GM19035 (cell line): ENCODE results near the gene APPBP2.
"Not testable (repeated sequence)": the region's sequence is repeated elsewhere in the genome, so short reads cannot be mapped to it uniquely, and the experiment has no call there.

Source experiments
- ATAC-seq: cut with Tn5 transposase; IDR thresholded peaks from one replicate; pipeline ENCODE4 v1.9.1; 2021; ENCODE audit not compliant: unreplicated experiment

Gene APPBP2, protein sequence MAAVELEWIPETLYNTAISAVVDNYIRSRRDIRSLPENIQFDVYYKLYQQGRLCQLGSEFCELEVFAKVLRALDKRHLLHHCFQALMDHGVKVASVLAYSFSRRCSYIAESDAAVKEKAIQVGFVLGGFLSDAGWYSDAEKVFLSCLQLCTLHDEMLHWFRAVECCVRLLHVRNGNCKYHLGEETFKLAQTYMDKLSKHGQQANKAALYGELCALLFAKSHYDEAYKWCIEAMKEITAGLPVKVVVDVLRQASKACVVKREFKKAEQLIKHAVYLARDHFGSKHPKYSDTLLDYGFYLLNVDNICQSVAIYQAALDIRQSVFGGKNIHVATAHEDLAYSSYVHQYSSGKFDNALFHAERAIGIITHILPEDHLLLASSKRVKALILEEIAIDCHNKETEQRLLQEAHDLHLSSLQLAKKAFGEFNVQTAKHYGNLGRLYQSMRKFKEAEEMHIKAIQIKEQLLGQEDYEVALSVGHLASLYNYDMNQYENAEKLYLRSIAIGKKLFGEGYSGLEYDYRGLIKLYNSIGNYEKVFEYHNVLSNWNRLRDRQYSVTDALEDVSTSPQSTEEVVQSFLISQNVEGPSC

DNA sequence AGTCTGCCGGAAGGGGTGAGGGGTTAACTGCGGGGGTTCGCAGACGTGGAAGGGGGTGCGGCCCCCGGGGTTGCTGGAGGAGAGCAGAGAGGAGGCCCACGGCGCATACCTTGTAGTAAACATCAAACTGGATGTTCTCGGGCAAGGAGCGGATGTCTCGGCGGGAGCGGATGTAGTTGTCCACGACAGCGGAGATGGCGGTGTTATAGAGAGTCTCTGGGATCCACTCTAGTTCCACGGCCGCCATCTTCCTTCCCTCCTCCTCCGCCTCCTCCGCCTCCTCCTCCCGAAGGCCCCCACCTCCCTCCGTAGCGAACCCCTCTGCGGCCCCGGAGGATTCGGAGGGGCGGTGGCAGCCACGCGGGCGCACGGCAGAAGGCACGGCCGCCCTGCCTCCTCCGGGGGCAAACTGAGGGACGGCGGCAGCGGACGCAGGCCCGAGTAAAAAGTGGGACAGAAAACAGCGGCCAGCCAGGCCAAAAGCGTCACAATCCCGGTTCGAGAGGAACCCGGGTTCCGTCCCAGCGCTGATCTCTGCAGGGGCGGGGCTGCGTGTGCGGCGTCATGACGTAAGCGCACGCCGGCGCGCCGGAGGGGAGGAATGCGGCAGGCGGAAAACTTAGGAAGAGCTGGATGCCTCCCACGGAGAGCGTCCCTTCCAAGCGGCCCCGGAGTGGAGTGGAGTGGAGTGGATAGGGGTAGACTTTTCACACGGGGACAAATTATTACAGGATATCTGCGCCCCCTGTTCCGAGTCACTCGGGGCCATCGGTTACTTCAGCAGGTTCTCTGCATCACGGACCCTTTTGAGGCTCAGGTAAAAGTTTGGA lies at the start of gene APPBP2:
TSS of gene APPBP2 (minus strand) at position 558 of the 830 bp plus-strand sequence. CDS start at position 247, 311 bp downstream.
- peak; percentile 89 for ATAC-seq

DNA sequence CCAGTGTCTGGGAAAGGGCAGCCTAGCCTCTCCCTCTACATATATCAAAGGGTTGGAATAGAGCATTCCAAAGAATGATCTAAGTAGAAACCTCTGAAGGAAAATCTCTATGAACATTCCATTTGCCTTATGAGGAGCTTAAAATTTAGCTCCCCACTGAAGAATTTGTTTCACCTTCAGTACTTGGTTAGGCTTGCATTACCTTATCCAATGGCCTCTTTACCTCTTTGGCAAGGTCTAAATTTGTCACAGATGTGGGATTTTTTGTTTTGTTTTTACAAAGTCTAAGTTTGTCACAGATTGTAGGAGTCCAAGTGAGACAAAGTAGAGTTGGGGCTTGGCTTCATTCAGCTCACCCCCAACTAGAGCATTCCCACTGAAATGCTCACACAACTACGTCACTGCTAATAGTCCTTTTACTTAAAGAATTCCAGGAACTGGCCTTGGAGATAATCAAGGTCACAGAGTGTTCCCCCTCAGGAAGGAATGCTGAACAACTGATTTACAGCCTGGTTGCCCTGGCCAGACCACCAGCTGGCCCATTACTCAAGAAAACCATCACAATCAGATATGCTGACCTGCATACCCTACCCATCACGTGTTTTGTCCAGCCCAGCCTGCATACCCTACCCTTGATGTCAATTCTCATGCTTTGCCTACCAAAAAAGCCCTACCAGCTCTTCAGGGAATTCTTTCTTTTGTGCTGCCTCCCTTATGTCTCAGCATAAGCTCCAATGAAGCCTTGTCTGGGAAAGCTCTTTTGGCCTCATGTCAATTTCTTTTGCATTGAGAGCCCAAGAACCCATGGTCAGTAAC lies 47.4 kb upstream of the APPBP2 start:
- ATAC-seq = no peak

DNA sequence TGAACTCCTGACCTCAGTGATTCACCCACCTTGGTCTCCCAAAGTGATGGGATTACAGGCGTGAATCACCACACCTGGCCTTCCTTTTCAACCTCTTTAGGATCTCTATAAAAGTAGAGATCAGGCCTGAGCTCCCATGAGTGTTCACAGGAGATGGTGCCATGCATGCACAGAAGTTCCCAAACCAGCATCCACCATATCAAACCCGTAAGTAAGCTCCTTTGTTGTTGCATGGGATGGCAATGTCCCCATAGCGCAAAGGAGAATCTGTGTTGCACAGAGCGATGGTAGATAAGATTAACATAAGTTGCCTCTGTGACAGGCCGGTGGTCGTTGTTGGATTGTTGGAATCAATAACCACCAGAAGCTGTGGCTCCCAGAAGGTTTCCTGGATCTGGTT lies 39.2 kb upstream of the APPBP2 start:
- ATAC-seq = no peak

DNA sequence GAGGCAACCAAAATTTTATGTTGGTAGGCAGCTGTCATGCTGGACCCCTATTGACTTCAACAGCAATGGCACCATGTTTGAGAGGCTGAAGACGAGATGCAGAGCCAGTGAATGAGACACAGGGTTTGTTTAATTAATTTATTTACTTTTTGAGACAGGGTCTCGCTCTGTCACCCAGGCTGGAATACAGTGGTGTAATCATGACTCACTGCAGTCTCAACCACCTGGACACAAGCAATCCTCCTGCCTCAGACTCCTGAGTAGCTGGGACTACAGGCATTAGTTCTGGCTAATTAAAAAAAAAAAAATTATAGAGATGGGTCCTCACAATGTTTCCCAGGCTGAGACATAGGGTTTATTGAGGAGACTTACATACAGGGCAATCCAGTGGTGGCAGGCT lies 37.7 kb upstream of the APPBP2 start:
- ATAC-seq = no peak

DNA sequence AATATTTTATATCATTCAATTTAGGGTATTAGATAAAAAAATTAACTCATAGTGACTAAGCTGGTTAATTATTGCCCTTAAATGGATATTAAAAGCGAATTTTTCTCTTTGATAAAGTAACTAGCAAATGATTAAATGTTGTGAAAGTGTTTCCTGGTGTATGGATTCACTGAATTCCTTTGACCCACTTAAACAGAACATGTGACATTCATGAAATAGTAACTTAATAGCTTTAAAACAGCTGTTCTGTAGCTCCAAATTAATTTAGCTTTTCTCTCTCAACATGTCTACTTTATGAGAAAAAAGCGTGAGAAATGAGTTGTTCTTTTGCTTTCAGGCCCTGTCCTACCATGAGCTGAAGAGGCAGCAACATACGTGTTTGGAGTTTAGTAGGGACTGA lies 36.4 kb upstream of the APPBP2 start:
- no peak for ATAC-seq

DNA sequence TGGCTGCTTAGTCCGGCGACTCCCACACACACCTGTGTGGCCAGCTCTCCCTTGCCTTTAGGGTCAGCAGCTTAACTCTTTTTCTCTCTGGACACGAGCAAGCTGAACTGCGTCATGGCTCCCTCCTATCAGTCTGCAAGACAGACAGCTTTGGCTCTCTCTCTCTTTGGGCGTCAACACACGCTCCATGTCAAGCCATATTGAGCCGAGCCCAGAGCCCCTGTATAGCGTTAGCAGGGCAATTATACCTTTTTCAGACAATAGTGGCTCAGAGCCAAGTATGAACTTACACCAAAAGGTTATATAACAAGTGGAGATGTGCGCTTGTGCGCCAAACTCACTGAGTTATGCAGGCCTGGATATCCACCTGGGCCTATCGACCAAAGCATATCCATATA lies 34.8 kb upstream of the APPBP2 start:
- ATAC-seq = no peak

DNA sequence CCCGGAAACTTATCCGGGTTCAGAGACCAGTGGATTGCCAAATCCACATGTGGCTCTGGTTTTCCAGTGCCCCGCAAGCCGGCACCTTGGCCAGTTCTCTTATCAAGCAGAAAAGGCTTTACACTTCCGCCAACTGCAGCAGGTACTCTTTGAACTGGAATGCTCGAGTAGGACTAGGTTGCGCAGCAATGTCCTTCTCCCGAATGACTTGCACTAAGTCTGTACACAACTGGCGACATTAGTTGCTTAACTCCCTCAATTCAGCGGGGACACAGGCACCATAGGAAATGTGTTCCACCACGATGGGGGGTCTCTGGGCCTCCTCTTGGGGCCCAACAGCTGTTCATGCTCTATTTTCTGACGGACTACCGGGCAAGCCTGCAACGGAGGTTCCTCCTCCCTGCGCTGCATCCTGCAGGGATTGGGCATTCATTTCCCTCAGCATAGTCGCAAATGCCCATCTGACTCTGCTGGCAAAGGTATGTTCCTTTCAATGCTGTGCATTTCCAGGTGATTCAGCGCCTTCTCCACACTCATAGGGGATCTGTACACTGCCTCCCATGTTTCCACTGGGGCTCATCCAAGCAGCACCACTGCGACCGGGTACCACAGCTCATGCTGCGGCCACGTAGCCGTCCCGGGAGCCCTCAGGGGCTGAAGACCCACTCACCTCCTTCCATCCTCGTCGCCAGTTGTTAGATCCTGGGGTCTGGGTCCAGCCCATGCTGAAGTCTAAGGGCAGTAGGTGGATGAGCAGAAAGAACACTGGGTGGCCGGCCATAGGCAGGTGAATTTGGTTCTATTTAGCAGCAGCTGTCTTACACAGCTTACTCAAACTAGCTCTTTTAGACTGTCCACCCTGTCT lies 34.2 kb upstream of the APPBP2 start:
- ATAC-seq = no peak

DNA sequence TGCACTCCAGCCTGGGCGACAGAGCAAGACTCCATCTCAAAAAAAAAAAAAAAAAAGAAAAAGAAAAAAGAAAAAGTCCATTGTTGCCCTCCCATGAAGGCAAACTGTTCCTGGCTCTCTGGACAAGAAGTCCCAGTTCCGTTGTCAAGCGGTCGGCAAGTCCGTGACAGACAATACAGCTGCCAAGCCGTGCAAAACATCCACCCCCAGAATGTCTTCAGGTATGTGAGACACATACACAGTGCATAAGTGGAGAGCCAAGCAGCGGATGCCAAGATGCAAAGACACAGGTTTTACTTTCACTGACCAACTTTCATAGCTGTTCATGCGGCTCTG lies 33.6 kb upstream of the APPBP2 start:
- no peak for ATAC-seq

DNA sequence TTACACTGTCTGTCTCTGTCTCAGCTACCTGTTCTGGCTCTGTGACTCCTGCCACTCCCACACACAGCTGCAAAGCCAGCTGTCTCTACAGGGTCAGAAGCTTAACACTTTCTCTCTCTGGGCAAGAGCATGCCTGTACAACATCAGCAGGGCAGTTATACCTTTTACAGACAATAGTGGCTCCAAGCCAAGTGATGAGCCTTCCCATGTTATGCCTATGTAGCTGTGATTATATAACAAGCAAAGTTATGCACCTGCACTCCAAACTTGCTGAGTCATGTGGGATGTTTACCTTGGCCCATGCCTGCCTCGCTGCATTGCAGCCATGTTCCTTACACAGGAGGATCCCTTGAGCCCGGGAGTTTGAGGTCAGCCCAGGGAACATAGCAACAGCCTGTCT lies 31.8 kb upstream of the APPBP2 start:
- ATAC-seq = no peak

DNA sequence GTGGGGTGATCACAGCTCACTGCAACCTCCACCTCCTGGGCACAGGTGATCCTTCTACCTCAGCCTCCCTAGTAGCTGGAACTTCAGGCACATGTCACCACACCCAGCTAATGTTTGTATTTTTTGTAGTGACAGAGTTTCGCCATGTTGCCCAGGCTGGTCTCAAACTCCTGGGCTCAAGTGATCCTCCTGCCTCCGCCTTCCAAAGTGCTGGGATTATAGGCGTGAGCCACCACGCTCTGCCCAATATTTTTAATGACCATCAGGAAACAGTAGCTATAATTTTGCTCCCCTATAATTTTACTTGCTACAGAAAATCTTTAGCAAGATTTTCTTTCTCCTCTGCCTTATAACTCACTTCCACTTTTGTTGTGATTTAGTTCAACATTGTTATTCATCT lies 29.7 kb upstream of the APPBP2 start:
- ATAC-seq = no peak

DNA sequence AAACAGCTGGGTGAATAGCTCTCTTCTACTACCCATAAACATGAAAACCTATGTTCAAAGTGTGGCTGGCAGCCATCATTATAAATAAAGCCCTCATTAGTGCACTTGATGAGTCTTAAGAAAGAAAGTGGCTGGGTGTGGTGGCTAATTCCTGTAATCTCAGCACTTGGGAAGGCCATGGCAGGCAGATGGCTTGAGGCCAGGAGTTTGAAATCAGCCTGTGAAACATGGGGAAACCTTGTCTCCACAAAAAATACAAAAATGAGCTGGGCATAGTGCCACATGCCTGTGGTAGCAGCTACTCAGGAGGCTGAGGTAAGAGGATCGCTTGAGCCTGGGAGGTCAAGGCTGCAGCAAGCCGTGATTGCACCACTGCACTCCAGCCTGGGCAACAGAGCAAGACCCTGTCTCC lies 28.3 kb upstream of the APPBP2 start:
- no peak for ATAC-seq

DNA sequence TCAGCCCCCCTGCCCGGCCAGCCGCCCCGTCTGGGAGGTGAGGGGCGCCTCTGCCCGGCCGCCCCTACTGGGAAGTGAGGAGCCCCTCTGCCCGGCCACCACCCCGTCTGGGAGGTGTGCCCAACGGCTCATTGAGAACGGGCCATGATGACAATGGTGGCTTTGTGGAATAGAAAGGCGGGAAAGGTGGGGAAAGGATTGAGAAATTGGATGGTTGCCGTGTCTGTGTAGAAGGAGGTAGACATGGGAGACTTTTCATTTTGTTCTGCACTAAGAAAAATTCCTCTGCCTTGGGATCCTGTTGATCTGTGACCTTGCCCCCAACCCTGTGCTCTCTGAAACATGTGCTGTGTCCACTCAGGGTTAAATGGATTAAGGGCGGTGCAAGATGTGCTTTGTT lies 26.2 kb upstream of the APPBP2 start:
- ATAC-seq = not testable (repeated sequence)

DNA sequence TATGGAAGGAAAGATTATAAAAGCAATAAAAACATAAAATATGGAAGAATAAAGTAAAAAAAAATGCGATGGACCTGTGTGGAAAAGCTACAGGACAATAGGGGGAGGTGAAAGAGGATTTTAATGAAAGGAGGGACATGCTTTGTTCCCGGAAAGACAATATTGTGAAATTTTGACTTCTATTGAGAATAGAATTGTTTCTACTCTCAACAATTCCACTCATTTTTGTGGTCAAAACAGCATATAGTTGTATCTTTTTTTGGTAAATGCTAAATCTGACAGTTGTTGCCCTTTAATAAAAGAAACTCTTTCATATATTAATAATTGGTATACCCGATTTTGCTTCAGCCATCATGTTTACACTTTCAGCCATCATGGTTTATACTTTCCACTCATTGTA lies 22.9 kb upstream of the APPBP2 start:
- ATAC-seq = no peak

DNA sequence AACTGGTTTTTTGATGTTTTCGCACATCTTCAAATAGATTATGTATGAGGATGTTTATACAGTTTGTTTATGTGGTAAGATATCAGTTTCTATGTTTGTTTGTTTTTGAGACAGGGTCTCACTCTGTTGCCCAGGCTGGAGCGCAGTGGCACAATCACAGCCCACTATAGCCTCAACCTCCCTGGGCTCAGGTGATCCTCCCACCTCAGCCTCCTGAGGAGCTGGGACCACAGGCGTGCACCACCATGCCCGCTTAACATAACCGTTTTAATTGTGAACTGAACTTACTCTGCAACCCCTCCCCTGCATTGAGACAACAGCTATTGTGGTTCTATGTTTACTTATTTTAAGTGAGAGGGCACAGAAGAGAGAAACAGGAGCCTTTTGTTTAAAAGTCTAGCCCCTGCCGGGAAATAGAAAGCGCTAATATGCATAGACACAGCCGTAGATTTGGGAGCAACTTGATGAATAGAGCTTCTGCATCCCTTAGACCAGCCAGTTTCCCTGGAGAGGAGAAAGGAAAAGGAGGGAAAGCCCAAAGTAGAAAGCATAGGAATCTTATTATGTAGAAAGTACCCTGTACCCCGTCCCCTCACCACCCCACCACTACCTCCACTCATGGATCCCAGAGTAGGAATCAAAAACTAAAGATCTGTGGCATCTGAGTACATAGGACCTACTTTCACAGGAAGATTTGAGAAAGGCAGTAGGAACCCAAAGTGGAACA lies 19.6 kb upstream of the APPBP2 start:
- no peak for ATAC-seq

DNA sequence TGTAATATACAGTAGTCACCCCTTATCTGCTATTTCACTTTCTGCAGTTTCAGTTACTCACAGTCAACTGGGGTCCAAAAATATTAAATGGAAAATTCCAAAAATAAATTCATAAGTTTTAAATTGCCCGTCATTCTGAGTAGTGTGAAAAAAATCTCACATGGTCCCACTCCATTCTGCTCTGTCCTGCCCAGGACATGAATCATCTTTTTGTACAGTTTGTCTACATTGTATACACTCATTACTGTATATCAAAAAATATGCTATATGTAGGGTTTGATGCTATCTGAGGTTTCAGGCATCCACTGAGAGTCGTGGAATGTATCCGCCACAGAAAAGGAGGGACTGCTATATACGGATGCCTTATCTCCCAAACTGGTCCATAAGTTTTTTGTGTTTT lies 16.0 kb upstream of the APPBP2 start:
- no peak for ATAC-seq

DNA sequence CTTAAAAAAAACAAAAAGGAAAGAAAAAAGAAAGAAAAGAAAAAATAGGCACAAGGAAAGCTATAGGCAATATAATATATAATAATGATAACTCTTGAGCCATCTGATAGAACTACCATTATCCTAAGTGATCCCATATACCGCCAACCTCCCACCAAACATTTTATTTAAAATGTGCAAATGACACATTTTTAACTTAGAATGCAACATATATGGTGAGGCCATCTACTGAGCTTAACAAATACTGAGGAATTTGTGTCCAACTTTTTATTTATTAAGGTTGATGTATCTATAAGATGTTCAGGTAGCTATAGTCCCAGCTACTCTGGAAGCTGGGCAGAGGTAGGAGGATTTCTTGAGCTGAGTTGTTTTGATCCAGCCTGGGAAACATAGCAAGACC lies 14.4 kb upstream of the APPBP2 start:
- ATAC-seq = no peak

DNA sequence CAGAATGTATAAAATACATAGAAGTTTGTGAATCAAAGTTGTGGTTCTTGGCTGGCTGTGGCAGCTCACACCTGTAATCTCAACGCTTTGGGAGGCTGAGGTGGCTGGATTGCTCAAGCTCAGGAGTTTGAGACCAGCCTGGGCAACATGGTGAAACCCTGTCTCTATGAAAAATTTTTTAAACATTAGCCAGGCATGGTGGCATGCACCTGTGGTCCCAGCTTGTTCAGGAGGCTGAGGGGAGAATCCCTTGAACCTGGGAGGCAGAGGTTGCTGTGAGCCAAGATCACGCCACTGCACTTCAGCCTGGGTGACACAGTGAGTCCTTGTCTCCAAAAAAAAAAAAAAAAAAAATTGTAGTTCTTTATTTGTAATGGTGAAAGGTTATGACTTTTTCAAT lies 13.8 kb upstream of the APPBP2 start:
- ATAC-seq = no peak

DNA sequence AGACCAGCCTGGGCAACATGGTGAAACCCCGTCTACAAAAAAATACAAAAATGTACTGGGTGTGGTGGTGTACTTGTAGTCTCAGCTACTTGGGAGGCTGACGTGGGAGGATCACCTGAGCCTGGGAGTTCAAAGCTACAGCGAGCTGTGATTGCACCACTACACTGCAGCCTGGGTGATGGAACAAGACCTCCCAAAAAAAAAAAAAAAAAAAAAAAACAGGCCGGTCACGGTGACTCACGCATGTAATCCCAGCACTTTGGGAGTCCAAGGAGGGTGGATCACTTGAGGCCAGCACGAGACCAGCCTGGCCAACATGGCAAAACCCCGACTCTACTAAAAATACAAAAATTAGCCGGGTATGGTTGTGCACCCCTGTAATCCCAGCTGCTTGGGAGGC lies 12.7 kb upstream of the APPBP2 start:
- ATAC-seq = no peak

DNA sequence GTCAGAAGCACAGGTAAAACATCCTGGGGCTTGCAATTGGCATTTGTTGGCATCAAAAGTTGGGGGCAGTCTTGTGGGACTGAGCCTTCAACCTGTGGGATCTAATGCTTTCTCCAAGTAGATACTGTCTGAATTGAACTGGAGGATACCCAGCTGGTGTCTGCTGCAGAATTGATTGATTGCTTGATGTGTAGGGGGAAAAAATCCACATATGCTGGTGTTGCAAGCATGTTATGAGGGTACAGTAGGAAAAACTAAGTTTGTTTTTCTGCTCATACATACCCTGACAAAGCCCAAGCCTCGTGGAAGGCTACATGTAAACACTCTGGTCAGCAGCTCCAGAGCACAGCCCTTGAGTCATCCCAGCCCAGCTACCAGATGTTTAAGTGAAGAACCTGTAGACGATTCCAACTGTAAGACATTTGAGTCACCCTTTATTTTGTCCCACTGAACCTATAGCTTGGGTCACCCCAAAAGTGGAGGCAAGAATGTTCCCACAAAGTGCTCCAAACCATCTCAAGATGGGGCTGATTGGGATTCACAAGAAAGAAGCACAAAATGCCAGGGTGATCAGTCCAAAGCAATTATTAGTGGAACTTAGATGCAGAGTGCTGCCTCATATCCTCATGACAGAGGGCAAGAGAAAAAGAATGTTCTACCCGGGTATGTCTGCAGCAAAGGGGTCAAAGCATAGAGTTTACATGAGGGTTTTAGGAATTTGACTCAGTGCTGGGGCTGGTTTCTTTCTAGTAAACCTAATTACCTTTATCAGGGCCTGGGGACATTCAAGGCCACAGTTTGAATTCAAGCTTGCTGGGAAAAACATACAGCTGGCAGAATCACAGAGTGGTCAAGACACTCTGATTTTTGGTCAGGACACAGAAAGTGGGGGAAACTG lies 9.6 kb upstream of the APPBP2 start:
- no peak for ATAC-seq
